Right renal pelvis (tissue), 4 donors: ENCODE results near the gene SDHB. TPM values are rescaled to one million over a fixed set of nuclear protein-coding genes. Genes with fewer than 3 reads are reported as not detected.
A peak's percentile ranks its signal among the peaks of the same experiment; 100 is the strongest.

Experiments used
- DNase-seq, 4 donors: peaks; one replicate each; pipeline ENCODE4 v3.0.0-alpha.2; 2013; ENCODE audit warnings: low read depth in 4 of 4, low spot score in 3 of 4, missing footprints in 1 of 4
- polyA plus RNA-seq, 4 donors: library from polyadenylated mRNA; unstranded; fragments of 120-200 nt; gene quantifications; one replicate each; pipeline ENCODE4 v1.2.1, GENCODE V29; 2013; ENCODE audit not compliant: insufficient read length in 4 of 4

Gene SDHB
- polyA plus RNA-seq, result 100 to 1,000 TPM; 153 to 164 (median 160) TPM

- DNase-seq, result peak; percentile 96 to 98 (median 96)
Measured at GRCh38 chr1:17053685-17054410, at the start of gene SDHB. Gene SDHB, minus strand, starts transcription at chr1:17054032. Its CDS starts 13 bp downstream, at chr1:17054019.

DNA sequence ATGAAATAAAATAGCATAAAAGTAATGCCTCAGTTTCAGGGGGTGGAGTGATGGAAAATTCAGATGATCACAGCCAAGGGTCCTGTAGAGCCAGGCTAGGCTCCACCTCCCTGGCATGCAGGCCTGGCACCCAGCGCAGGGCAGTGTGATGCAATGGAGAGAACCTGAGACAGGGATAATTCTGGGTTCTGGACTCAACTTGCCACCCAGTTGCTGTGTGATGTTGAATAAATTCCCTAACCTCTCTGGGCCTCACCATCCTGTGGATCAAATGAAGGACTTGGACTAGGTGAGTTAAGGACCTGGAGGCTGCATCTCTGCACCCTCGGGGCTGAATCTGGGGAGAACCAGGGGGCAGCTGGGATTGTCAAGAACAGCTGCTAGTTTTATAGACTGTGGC, 48.4 kb upstream of the SDHB start:
- DNase-seq, result no peak

DNA sequence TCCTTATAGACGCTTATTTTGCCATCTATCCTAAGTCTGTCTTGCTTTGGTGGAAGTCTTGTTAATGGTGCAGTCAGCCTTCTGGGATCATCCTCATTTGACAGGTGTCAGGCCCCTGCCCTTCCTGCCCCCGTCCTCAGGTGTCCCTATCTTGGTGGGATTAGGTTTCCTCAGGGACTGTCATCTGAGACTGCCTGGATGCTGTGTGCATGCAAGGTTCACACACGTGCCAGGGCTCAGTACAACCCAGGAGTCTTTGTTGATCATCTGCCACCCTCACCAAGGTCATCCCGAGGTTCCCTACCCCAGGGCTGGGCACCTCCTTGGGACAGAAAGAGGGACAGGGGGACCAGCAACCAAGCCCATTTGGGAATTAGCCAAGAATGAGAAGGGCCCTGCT, 47.4 kb upstream of the SDHB start:
- DNase-seq, result no peak

GRCh38 chr1:17099616-17100340, 45.9 kb upstream of the SDHB start:
- DNase-seq, result no peak

DNA sequence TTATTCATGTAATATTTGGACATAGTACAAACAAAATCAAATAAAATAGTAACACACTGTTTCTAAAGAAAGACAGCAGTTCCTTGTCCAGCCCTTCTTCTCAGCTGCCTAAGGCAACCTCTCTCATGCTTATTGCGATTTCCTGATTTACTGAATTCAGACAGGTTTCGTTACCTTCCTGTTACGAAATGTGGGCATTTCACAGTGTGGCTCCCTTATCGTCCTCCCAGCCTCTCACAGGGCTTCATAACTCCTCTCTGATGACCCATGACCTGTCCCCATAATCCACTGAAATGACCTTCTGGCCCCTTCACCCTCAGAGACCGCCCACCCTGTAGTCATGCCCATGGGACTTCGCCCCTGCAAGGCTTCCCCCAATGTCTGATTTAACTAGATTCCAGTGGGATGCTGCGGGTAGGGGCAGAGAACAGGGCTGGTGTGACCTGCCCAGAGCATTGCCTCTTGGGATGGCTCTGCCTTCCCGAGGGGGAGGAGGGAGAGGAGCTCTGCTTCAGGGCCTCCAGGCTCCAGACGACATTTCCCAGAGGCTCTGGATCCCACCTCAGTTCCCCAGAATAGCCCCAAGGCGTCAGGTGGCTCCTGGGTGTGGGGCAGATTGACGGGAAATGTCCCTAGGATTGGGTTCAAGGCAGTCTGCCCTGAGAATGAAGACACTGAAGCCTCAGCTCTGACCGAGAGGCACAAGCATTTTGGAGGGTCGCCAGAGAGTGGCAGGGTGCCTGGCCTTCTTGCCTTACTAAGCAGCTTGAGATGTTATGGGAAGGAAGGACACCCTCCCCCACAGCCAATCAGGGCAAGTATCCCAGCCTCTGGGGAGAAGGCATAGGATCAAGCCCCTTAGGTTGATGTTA, 44.9 kb upstream of the SDHB start:
- DNase-seq, result no peak

DNA sequence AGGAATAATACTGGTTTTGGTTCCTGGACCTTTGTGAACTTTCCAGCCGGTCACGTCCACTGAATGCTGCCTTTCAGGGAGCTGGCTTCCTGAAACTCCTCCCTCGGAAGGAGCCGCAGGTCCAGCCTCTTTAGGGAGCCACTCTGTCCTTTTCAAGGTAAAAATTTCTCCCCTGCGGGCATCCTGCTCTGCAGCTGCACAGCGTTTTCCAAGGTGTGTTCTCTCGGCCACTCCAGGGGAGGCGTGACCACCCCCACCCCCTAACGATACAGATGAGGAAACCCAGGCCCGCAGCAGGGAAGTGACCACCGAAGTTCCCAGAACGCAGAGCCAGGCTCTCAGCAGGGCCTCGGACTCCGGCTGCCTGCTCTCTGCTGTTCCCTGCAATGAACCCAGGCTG, 44.0 kb upstream of the SDHB start:
- no peak for DNase-seq

- DNase-seq, result no peak
Measured at GRCh38 chr1:17097147-17097546, 43.3 kb upstream of the SDHB start.

DNA sequence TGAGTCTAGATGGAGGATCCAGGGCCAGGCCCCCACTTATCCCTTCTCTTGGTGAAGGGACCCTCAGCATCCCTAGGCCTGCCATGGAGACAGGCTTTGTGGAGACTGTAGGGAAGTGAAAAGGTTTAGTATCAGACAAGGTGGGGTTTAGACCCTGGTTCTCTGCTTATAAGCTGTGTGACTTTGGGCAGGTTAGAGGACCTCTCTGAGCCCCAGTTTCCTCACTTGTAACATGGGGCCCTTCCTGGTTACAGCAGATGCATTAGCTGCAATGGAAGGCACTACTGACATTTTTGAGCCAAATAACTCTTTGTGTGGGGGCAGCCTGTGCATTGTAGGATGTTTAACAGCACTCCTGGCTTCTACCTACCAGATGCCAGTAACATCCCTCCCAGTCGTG, 42.8 kb upstream of the SDHB start:
- DNase-seq, result no peak

DNA sequence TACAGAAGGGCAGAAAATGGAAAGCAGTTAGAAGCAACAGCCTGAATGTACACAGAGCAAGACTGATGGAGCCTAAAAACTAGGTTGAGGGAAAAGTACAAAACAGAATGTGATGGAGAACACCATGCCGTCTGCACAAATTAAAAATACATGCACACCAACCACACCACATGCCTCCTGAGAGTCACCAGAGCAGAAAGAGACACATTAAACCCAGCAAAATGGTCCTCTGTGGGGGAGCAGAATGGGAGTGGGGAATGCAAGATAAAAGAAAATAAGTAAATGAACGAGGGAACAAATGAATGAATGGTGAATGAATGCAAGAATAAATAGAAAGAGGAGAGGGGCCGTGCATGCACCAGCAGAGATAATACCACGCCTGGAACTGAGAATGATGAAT, 41.3 kb upstream of the SDHB start:
- DNase-seq, result no peak

GRCh38 chr1:17094664-17095063, 40.8 kb upstream of the SDHB start:
- no peak for DNase-seq

DNA sequence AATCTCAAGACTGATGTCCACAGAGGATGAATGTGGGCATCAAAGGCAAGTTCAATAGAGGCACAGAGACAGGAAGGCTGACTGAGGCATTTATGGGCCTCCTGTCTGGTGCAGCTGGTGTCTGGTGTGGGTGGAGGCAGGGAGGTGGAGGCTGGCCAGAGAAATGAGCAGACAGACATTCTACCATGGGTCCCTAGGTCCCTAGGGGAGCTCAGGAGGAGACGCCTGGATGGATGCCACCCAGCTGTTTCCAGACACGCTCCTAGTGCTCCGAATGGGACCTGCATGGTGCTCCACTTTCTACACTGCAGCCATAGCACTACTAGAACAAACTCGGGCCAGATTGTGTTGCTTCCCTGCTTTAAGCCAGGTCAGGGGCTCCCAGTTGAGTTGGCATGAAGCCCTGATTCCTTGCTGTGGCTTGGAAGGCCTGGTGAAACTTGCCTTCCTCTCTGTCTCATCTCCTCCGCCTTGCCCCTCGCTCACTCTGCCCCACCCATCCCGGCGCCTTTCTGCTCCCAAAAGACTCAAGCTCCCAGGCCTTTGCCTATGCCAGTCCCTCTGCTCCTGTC, 40.1 kb upstream of the SDHB start:
- DNase-seq, result no peak

GRCh38 chr1:17091252-17091651, 37.4 kb upstream of the SDHB start:
- no peak for DNase-seq

DNA sequence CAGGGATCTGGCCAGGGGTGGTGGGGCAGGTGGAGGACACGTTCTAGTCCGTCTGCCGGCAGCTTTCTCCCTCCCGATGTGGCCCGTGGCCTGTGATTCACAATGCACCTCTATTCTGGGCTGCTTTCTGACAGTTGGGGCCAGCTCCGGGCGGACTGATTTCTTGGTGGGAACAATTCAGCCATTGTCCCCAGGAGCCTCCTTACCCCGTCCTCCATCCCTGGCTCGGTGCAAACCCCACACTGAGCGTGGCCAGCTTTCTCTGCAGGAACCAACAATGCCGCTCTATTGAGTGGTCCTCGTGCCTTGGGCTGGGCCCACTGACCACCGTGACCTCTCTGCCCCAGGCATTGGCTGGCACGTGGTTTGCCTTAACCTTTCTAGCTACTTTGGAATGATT, 35.7 kb upstream of the SDHB start:
- DNase-seq, result no peak

- no peak for DNase-seq
Measured at GRCh38 chr1:17086751-17087150, 32.9 kb upstream of the SDHB start.

- DNase-seq, result no peak
Measured at GRCh38 chr1:17084787-17085186, 31.0 kb upstream of the SDHB start.

- no peak for DNase-seq
Measured at GRCh38 chr1:17082761-17083160, 28.9 kb upstream of the SDHB start.

- DNase-seq, result no peak
Measured at GRCh38 chr1:17081439-17081838, 27.6 kb upstream of the SDHB start.

GRCh38 chr1:17080880-17081279, 27.0 kb upstream of the SDHB start:
- no peak for DNase-seq

DNA sequence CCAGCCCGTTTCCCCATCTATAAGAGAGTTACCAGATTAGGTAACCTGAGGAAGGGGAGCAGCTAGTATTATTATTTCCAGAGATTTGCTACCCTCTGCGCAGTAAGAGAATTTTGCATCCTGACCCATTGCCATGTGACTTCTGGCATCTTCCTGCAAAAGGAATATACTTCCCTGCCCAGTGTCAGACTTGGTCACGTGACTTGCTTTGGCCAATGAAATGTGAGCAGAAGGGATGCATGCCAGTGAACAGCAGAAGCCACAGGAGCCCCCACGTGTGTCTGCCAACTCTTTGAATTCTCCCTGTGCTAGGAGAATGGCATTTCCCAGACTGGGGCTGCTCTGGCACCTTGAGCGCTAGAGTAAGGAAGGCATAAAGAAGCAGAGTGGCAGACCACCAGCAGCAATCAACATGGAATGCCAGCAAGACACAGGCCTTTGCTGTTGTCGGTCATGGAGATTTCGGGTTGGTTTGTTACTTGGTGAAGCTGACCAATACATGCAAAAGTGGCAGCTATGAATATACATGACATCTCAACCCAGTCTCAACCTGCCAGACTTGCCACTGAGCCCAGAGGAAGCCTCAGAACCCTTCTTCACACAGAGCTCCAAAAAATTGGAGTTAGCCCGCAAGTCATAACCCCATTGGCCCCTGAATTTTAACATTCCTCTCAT, 26.4 kb upstream of the SDHB start:
- DNase-seq, result no peak
